NCI-H146 treated with DMSO at 0.1 percent for 48 hours (cell line): ENCODE data around the gene SLC25A1.

Experiments used
- DNase-seq: peaks from one replicate; lab custom pipeline; 2025; ENCODE audit not compliant: unreplicated experiment; lab: John Stamatoyannopoulos, UW

SLC25A1 gene

DNA sequence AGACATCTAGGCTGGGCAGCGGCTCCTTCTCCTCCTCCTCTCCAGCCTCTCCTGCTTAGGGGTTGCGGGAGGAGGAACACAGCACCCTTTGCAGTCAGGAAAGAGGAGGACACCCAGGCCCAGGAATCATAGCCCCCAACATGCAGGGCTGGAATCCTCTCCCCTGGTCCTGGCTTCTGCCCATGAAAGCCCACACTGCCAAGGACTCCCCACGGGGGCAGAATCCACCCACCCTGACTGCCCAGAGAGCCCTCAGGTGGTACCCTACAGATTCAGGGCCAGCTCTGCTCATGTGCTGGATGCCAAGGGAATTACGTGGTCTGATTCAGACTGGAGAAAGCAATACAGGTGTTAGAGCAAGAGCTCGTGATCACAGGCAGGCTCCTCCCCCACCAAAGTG is 38.6 kb downstream of the SLC25A1 start:
- DNase-seq: no peak

DNA sequence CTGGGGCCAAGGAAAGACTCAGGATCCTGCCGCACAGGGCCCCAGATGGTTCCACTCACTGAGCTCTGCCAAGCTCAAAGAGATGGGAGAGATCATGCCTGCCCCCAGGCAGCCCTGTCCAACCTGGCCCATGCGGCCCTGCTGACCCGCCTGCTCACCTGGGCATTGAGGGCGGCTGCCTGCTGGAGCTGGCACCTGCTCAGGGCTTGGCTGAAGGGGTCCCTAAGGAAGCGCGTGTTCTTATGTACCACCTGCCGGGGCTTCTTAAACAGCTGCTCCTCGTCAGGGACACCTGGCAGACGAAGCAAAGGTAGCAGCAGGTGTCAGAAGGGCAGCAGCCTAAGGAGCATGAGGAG is 39.6 kb downstream of the SLC25A1 start:
- no peak for DNase-seq

DNA sequence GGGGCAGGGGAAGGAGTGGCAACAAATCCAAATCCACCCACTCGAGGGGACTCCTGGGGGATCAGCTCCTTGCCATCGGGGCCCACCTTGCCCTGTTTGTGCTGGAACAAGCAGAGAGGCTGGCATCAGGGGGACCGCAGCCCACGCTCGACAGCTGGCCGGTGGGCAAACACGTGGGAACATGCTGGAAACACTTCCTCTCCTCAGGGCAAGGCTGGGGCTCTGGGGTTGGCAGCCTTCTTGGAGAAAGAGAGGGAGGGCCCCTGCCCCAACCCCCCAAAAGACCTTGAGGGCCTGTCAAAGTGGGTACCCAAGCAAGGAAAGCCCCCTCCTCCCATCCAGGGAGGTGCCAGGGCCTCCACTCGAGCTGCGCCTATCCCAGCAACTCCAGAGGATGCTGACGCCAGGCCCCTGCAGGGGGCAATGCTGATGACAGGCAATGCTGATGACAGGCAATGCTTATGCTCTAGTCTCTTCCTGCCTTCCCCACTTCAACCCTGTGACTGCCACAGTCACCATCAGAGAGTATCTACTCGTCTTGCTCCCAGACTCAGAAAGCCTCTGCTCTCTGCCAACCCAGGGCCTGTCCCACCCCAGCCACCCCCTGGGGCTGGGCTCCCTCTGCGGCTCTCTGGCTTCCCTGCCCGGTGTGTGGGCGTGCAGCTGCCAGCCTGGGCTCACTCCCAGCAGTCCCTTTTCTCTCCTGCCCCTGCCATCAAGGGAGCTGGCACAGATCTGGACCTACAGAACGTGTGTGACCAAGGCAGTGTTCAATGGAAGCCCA is 40.1 kb downstream of the SLC25A1 start:
- no peak for DNase-seq

DNA sequence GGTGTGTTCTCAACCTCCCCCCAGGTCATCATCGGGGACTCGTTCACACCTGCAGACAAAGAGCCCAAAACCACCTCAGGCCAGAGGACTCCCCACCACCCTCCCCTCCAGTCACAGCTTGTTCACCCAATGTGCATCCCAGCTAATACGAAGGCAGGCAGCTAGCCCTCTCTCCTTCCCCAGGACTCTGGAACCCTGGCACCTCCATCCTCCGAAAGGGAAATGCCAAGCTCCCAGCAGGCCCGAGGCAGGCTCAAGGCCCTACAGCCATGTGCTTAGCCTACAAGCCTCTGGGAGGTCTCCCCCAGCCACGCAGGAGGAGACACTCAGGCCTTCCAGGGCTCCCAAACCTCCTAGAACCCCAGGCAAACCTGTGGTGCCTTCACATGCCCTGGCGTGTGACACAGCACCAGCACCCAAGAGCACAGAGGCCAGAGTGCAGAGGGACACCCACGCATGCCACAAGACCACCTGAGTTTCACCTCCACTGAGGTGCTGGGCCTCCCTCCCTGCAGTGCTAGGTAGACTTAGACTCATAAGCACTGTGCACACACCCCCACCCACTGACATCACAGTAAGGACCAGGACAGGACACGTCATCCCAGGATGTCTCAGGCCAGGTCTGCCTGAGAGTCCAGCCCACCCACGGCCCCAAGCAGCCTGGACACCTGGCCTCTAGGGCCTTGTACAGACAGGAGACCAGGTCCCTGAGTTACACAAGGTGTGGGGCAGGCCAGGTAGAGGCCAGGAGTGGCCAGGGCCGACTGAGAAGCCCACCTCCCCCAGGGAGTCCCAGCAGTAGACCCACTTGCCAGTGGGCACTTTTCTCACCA is 40.9 kb downstream of the SLC25A1 start:
- no peak for DNase-seq

GRCh38 chr22:19136915-19137314 is 41.6 kb downstream of the SLC25A1 start:
- DNase-seq: no peak

- DNase-seq: no peak
Measured at GRCh38 chr22:19134874-19135273, 43.7 kb downstream of the SLC25A1 start.

GRCh38 chr22:19134176-19134831 is 44.2 kb downstream of the SLC25A1 start:
- DNase-seq: no peak

DNA sequence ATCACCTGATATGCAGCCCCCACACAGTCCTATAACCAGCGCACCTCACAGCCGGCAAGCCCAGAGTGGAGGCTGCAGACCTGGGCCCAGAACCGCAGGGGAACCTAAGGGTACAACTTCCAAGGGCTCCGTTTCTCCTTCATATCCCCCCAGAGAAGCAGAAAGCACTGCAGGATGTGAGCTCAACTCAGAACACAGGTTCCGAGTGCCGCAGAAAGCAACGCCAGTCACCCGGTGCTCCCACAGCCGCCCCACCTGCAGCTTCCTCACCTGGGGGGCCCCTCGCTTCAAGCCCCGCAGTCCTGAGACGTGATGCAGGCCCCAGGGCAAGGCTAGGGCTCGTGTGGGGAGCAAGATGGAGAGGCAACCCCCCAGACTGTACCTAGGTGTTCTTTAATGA is 45.0 kb downstream of the SLC25A1 start:
- no peak for DNase-seq

- DNase-seq: no peak
Measured at GRCh38 chr22:19132693-19133400, 45.7 kb downstream of the SLC25A1 start.

GRCh38 chr22:19132153-19132552 is 46.4 kb downstream of the SLC25A1 start:
- DNase-seq: no peak

DNA sequence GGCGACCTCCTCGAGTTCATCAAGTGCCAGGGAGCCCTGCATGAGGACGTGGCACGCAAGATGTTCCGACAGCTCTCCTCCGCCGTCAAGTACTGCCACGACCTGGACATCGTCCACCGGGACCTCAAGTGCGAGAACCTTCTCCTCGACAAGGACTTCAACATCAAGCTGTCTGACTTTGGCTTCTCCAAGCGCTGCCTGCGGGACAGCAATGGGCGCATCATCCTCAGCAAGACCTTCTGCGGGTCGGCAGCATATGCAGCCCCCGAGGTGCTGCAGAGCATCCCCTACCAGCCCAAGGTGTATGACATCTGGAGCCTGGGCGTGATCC is 46.9 kb downstream of the SLC25A1 start:
- DNase-seq: no peak

GRCh38 chr22:19130959-19131684 is 47.4 kb downstream of the SLC25A1 start, which contains the start of gene TSSK2:
TSS of gene TSSK2 (plus strand) at chr22:19131308. CDS start at chr22:19131400, 92 bp downstream.
- DNase-seq: no peak

DNA sequence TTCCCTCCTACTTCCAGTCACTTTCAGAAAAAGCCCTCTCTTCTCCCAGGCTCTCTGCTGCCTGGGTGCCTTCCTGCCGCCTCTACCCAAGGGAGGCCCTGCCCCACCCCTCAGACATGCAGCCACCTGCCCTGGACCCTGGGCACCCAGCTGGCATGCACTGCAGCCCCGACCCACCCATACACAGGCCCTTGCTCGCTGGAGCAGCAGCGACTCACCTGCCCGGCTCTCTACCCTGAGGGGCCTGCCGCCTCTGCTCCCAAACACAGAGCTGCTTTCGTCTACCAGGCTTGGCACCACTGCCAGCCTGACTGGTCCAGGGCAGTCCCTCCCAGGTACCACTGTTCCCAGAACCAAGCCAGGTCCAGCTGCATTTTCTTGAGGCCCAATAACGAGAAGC is 48.7 kb downstream of the SLC25A1 start:
- no peak for DNase-seq

- no peak for DNase-seq
Measured at GRCh38 chr22:19128946-19129727, 49.4 kb downstream of the SLC25A1 start.

- DNase-seq: no peak
Measured at GRCh38 chr22:19128009-19128401, 50.5 kb downstream of the SLC25A1 start.

DNA sequence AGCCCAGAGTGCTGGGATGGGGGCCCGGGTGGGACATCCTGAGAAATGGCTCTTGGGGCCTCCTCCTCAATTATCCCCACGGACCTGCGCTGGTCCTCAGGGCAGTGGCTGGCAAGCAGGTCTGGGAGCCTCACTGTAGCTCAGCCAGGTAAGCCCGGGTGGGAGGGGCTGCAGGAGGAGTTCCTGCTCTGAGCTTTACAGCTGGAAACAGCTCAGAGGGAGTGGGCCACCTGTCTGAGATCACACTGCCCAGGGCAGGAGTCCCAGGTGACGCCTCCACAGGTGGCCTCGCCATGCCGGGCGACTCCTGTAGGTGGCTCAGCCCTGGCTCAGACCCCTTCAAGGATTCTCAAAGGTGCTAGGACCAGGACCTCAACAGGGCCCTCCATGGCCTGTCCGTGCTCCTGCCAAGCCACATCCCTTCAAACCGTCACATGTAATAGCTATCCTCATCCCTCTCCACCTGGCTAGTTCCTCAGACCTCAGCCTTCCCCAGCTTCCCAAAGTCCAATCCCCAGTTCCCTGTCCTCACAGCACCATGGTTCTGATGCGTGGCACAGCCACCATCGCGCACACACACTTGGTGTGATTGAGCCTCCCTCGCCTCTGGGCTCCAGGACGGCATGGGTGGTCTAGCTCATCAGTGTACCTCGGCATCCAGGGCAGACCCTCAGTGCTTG is 51.1 kb downstream of the SLC25A1 start:
- DNase-seq: no peak

DNA sequence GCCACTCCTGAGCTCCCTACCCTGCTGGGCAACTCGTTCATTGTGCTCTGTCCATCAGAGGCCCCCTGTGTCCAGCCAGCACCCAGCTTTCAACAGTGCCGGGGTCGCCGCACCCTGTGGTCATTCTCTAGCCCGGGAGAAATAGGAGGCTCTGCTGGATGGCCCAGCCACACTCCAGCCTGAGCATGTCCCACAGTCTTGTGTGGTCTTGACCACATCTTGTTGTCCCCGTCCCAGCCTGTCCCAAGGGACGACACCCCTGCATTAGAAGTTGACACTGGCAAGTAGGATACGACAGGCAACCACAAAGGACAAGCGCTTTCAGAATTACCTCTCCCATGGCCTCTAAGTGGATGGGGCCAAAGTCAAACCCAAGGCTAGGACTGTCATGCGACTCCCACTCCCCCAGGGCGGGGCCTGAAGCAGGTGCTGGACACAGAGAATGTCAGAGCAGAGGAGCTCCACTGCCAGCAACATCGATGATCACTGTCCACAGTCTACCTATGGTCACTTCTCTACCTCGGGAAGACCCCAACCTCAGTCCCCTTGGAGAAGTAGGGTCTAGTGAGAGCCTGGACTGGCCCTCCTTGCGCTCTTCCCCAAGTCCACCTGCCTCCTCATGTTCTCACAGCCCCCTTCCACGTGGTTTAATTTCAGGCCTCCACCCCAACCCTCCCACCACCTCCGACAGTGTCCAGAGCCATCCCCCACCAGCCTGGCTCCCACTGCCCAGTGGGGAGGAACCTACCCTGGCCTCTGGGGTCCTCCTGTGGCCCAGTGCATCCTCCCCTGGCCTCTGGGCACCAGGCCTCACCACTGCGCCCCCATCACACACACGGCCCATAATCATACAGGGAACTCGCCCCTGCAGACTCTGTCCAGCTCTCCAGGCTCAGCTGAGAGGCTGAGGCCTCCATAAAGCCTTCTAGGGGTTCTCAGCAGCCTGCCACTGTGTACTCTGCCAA is 51.9 kb downstream of the SLC25A1 start:
- DNase-seq: no peak
